Loucy (cell line): Measurements from ENCODE around the gene ABCB6.

Experiments used
- EZH2phosphoT487 ChIP-seq: fragments of 200-600 bp; IDR thresholded peaks from 2 replicates; pipeline ENCODE4 v1.6.1; 2018; ENCODE audit warnings: antibody characterized with exemption, mild to moderate bottlenecking, moderate library complexity, borderline replicate concordance
- TF ChIP-seq, protein P1 (sequence below): fragments of 200-600 bp; sonication (generic); conservative IDR thresholded peaks from 2 replicates; pipeline ENCODE4 v1.5.1; 2014; ENCODE audit warnings: mild to moderate bottlenecking, antibody characterized with exemption, low read length

GRCh38 chr2:219243291-219243761 is 24.6 kb upstream of the ABCB6 start:
- TF ChIP-seq, protein P1, sequence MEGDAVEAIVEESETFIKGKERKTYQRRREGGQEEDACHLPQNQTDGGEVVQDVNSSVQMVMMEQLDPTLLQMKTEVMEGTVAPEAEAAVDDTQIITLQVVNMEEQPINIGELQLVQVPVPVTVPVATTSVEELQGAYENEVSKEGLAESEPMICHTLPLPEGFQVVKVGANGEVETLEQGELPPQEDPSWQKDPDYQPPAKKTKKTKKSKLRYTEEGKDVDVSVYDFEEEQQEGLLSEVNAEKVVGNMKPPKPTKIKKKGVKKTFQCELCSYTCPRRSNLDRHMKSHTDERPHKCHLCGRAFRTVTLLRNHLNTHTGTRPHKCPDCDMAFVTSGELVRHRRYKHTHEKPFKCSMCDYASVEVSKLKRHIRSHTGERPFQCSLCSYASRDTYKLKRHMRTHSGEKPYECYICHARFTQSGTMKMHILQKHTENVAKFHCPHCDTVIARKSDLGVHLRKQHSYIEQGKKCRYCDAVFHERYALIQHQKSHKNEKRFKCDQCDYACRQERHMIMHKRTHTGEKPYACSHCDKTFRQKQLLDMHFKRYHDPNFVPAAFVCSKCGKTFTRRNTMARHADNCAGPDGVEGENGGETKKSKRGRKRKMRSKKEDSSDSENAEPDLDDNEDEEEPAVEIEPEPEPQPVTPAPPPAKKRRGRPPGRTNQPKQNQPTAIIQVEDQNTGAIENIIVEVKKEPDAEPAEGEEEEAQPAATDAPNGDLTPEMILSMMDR: no peak
- no peak for TF ChIP-seq EZH2phosphoT487
